Measurements from ENCODE around the gene TRPC4. TPM values are rescaled to one million over a fixed set of nuclear protein-coding genes. Genes with fewer than 3 reads are reported as not detected.

The TRPC4 gene
- total RNA-seq, 1 donor from 2014 or later: 3.0 TPM

DNA sequence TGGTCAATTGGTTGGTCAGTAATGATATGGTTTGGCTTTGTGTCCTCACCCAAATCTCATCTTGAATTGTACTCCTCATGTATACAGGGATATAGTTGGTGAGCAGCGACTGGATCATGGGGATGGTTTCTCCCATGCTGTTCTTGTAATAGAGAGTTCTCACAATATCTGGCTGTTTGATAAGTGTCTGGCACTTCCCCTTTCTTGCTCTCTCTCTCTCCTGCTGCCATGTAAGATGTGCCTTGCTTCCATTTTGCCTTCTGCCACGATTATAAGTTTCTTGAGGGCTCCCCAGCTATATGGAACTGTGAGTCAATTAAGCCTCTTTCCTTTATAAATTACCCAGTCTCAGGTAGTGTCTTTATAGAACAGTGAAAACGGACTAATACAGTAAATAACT, 120.7 kb downstream of the TRPC4 start:
- Mint-ChIP-seq H3K9me3 (ENCODE audit: low read depth) (no peaks in the 10 kb centered on the region), H3K27me3 (ENCODE audit: low read depth) (no peaks in the 10 kb centered on the region), H3K27ac (ENCODE audit: unreplicated experiment) (no peak overlapping the region), H3K4me3 (ENCODE audit: unreplicated experiment) (no peak overlapping the region), H3K4me1 (ENCODE audit: low read depth) (peaks cover 17% of the 10 kb centered on the region), H3K36me3 (ENCODE audit: low read depth) (no peaks in the 10 kb centered on the region)
- TF ChIP-seq, protein P1, sequence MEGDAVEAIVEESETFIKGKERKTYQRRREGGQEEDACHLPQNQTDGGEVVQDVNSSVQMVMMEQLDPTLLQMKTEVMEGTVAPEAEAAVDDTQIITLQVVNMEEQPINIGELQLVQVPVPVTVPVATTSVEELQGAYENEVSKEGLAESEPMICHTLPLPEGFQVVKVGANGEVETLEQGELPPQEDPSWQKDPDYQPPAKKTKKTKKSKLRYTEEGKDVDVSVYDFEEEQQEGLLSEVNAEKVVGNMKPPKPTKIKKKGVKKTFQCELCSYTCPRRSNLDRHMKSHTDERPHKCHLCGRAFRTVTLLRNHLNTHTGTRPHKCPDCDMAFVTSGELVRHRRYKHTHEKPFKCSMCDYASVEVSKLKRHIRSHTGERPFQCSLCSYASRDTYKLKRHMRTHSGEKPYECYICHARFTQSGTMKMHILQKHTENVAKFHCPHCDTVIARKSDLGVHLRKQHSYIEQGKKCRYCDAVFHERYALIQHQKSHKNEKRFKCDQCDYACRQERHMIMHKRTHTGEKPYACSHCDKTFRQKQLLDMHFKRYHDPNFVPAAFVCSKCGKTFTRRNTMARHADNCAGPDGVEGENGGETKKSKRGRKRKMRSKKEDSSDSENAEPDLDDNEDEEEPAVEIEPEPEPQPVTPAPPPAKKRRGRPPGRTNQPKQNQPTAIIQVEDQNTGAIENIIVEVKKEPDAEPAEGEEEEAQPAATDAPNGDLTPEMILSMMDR (IDR thresholded peaks at IDR 0.05): no peak
- no peak for DNase-seq (ENCODE audit: low spot score)

DNA sequence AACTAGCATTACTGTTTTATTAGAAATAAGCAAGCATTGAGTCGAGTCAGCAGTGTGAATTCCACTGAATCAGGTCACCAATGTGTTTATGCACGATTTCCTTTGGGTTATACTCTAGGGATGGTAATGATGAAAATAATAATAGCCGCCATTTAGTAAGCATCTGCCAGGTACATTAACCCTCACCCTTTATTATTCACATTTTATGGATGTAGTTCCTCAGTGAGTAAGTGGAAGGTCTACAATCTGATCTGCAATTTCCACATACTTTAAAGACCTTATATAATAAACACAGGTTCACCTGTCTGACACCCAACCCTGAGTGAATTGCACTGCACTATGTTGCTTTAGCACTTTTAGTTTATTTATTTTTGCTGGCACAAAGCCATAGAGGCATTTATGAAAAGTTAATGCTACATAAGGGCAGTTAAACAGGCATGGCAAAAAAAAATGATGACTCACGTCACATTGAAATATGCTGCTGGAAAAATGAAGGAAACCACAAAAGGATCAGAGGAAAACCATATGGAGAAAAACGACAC, 122.4 kb downstream of the TRPC4 start:
- TF ChIP-seq, protein P1 (IDR thresholded peaks at IDR 0.05): no peak
- Mint-ChIP-seq H3K9me3 (ENCODE audit: low read depth) (no peaks in the 10 kb centered on the region), H3K36me3 (ENCODE audit: low read depth) (no peaks in the 10 kb centered on the region), H3K27me3 (ENCODE audit: low read depth) (no peaks in the 10 kb centered on the region), H3K4me3 (ENCODE audit: unreplicated experiment) (no peak overlapping the region), H3K4me1 (ENCODE audit: low read depth) (peaks cover 17% of the 10 kb centered on the region), H3K27ac (ENCODE audit: unreplicated experiment) (peak overlapping the region; percentile 45)
- no peak for DNase-seq (ENCODE audit: low spot score)

DNA sequence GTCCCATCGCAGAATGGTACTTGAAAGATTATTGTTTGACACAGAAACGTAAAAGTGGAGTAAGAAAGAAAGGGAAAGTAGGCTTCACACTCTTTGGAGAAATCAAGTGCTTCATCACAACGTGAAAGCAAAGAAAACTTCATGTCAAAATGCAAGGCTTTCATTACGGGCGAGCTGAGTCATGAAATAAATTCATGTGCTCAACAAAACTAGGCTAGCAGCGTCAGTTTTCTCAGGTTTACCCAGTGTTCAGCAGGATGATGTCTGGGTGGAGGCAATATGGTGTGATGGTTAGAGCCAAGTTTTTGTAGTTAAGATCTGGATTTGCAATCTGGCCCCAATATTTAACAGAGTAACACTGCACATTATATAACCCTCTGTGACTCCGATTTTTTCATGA, 128.0 kb downstream of the TRPC4 start:
- no peaks in the 10 kb centered on the region for H3K36me3 Mint-ChIP-seq (ENCODE audit: low read depth)

DNA sequence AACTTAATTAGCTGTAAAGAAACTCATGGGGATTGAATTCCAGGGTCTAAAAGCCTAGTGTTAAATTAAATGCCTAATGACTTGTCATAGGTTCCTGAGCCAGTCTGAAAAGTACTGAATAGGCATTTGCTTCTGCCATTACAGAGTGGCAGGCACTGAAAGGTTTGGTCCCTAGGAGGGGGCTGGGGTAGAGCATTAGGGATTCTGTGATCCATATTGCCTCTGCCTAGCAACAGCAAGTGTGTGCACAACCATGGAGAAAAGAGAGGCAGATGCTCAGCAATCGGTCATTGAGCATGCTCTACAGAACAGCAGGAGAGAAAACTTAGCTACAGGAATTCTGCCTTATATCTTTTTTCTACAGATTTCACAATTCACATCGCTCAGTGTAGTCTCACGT, 133.5 kb downstream of the TRPC4 start:
- Mint-ChIP-seq H3K27me3 (ENCODE audit: low read depth) (no peaks in the 10 kb centered on the region), H3K4me3 (ENCODE audit: unreplicated experiment) (no peak overlapping the region), H3K9me3 (ENCODE audit: low read depth) (no peaks in the 10 kb centered on the region), H3K4me1 (ENCODE audit: low read depth) (no peaks in the 10 kb centered on the region), H3K27ac (ENCODE audit: unreplicated experiment) (no peak overlapping the region), H3K36me3 (ENCODE audit: low read depth) (peaks cover 1% of the 10 kb centered on the region)
- DNase-seq (ENCODE audit: low spot score): no peak
- TF ChIP-seq, protein P1 (IDR thresholded peaks at IDR 0.05): no peak

More for the DNA sequence above, 128.0 kb downstream of the TRPC4 start:
- Mint-ChIP-seq H3K27ac (ENCODE audit: unreplicated experiment) (no peak overlapping the region), H3K4me1 (ENCODE audit: low read depth) (peaks cover 2% of the 10 kb centered on the region), H3K27me3 (ENCODE audit: low read depth) (no peaks in the 10 kb centered on the region), H3K9me3 (ENCODE audit: low read depth) (no peaks in the 10 kb centered on the region), H3K4me3 (ENCODE audit: unreplicated experiment) (no peak overlapping the region)
- TF ChIP-seq, protein P1 (IDR thresholded peaks at IDR 0.05): no peak
- DNase-seq (ENCODE audit: low spot score): no peak

DNA sequence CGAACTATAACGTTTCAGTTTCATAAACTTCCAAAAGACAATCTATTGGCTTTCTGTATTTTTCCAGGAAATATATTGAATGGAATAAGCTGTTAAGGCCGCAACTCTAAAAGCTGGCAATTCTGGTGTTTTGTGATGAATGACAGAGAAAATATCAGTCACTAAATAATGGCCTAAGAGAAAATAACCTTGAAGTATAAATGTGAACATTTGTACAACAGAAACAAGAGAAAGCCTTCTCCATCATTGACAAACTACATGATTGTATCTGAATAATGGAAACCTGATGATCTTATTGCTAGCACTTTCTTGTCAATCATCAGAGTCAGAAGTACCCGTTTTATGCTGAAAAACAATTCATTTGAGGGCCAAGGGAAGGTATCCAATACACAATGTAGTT, 134.3 kb downstream of the TRPC4 start:
- Mint-ChIP-seq H3K27me3 (ENCODE audit: low read depth) (no peaks in the 10 kb centered on the region), H3K27ac (ENCODE audit: unreplicated experiment) (no peak overlapping the region), H3K4me3 (ENCODE audit: unreplicated experiment) (no peak overlapping the region), H3K9me3 (ENCODE audit: low read depth) (no peaks in the 10 kb centered on the region), H3K4me1 (ENCODE audit: low read depth) (no peaks in the 10 kb centered on the region), H3K36me3 (ENCODE audit: low read depth) (peaks cover 1% of the 10 kb centered on the region)
- TF ChIP-seq, protein P1 (IDR thresholded peaks at IDR 0.05): no peak
- no peak for DNase-seq (ENCODE audit: low spot score)

All from chondrocyte (in vitro differentiated cells).